ENCODE data around the gene SYNRG.
"Not testable (repeated sequence)": the region's sequence is repeated elsewhere in the genome, so short reads cannot be mapped to it uniquely, and the experiment has no call there.

SYNRG gene

GRCh38 chr17:37541880-37542660, 67.1 kb downstream of the SYNRG start:
- peak in 1 of 2 experiments; percentile 12 for DNase-seq

GRCh38 chr17:37538981-37539659, 70.1 kb downstream of the SYNRG start:
- DNase-seq, result no peak

DNA sequence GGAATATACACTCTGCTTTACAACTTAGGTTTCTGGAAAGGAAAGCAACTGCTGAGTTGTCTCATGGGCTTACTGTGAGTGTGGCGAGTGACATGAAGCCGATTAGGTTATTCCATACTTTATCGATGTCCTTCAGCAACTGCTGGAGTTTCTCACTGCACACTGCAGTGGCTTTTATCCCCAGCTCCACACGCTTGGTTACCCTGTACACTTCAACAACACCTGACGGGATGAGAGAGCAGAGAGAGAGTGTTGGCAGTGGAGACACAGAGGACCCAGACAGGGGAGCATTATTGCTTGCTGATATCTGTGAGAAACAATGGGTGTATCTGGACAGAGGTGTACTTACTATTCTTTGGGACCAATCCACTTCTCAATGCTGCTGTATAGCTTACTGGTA, 73.3 kb downstream of the SYNRG start:
- DNase-seq, result no peak

DNA sequence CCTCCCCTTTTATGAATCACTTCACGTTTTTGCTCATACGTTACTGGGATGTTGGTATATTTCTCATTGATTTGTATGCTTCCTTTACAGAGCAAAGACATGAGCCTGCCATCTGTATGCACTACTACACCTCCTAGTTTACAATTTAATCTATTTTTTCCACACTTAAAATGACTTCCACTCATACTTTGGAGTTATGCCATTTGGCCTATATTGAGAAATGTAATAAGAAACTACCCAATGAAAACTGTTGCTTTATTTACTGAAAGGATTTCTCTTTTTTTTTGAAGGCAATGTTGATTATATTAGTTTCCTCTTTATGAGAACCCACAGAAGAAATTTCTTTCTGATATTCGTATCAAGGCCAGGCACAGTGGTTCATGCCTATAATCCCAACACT, 76.5 kb downstream of the SYNRG start:
- no peak for DNase-seq

- DNase-seq, result no peak
Observed at GRCh38 chr17:37530420-37530819, 78.8 kb downstream of the SYNRG start.

- DNase-seq, result peak; percentile 58 to 74
Observed at GRCh38 chr17:37527249-37527851, 81.9 kb downstream of the SYNRG start.

DNA sequence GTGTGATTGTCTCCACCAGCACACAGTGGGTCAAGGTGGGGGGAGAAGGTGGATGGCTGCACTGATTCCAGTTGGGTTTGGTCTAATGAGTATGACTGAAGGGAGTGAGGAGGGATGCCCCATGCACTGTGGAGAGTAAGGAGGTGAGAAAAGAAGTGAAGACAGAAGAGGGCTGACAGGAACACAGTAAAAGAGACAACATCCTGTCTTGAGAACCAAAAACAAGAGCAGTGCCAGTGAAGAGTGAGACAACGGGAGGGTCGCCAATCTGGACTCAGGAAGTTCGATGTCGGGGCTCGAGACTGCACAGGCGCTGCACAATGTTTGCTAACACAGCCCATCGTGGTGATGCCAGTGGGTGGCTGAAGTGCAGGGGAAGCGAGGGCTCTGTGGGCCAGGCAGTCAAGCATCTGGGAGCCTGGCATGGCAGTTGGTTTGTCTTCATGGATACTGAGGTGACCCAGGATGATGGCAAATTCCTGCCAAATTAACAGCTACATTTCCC, 85.5 kb downstream of the SYNRG start:
- no peak for DNase-seq

- no peak for DNase-seq
Observed at GRCh38 chr17:37521821-37522220, 87.4 kb downstream of the SYNRG start.

DNA sequence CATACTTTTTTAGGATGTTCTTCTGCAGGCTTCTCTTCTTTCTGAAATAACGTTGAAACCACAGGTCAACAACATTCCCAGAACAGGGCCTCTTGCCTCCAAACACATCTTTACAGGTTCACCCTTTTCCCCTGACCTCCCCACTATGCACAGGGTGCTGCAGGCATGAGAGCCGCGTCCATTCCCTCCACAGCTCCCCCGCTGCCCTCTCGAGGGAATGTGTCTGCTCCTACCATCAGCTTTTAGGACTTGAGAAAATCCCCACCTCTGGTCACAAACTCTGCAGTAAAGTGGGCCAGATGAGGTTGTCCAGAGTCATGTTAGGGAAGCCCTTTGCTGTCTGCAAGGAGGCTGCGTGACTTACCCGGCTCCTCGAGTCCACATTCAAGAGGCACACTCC, 89.0 kb downstream of the SYNRG start:
- no peak for DNase-seq

- DNase-seq, result no peak
Observed at GRCh38 chr17:37519251-37519985, 89.8 kb downstream of the SYNRG start.

DNA sequence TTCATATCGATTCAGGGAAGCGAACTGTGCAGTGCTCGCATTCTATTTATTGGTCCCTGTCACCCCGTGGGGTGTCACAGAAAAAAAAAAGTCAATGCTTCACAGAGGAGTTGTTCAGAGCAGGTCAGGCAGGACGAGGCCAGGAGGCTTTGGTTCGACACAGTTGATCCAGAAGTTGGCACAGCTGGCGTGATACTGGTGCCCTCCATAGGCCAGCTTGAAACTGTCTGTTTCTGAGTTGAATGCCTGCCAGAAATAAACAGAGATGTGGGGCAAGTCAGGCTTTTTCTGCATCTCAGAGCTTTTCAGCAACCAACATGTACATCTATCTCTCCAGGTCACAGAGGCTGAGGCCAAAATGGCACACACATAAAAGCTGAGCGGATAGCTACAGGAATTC, 90.4 kb downstream of the SYNRG start:
- no peak for DNase-seq

- DNase-seq, result no peak
Observed at GRCh38 chr17:37517881-37518280, 91.3 kb downstream of the SYNRG start.

- DNase-seq, result no peak
Observed at GRCh38 chr17:37516127-37516571, 93.1 kb downstream of the SYNRG start.

- no peak for DNase-seq
Observed at GRCh38 chr17:37513711-37514110, 95.5 kb downstream of the SYNRG start.

DNA sequence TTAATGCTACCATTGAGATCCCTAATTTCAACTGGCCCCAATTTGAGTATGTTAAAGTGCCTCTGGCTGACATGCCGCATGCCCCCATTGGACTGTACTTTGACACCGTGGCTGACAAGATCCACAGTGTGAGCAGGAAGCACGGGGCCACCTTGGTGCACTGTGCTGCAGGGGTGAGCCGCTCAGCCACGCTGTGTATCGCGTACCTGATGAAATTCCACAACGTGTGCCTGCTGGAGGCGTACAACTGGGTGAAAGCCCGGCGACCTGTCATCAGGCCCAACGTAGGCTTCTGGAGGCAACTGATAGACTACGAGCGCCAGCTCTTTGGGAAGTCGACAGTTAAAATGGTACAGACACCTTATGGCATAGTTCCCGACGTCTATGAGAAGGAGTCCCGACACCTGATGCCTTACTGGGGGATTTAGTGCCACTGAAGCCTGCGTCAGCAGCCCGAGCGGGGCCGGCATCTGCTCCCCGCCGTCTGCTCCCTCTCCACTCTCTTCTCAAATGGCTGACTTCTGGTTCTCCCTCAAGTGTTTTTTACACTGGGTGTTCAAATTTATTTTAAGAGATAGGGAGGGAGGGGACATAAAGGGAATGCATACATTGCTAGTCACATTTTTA, 96.7 kb downstream of the SYNRG start:
- no peak for DNase-seq

DNA sequence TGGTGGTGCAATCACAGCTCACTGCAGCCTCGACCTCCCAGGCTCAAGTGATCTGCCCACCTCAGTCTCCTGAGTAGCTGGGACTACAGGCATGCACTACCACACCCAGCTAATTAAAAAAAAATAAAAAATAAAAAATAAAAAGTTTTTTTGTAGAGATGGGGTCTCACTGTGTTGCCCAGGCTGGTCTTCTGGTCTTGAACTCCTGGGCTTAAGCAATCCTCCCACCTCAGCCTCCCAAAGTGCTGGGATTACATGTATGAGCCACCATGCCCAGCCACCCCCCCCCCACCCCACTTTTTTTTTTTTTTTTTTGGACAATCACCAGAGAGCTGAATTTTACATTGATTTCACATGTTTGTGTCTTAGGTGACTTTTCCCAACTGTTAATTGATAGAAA, 97.6 kb downstream of the SYNRG start:
- DNase-seq, result not testable (repeated sequence)

DNA sequence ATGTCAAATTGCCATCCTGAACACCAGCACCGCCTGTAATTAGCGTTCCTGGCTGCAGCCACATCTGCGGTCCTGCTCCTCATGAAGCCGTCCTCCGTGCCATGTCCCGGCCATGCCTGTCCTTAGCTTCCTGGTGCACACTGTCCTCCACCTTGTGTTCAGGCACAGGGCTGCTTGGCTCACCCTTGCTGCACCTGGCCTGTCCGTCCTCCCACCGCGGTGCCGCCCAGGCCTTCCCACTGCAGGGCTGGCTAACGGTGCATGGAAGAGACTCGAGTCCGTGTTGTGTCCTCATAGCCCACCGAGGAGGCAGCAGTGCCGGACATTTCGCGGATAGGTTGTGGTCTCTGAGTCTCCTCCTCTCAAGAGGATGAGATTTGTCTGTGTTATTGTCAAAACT, 99.2 kb downstream of the SYNRG start:
- DNase-seq, result no peak

GRCh38 chr17:37507111-37507510, 102.1 kb downstream of the SYNRG start:
- no peak for DNase-seq

GRCh38 chr17:37506678-37507077, 102.5 kb downstream of the SYNRG start:
- peak; percentile 13 to 24 for DNase-seq

DNA sequence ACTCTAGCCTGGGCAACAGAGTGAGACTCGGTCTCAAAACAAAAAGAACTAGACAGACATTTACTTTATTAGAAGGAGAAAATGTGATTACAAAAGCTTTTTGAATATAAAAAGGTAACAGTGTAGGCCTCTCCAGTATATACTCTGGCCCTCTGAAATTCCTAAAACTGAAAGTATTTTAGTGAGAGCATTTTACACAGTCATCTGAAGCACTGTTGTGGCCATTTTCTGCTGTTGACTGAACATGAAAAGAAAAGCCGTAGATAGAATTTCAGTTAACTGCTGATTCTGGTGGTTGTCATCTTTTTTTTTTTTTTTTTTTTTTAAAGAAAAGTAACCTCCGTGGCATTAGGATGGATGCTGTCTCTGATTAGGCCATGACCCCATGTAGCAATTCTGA, 103.9 kb downstream of the SYNRG start:
- DNase-seq, result no peak

GRCh38 chr17:37503148-37503547, 106.1 kb downstream of the SYNRG start:
- DNase-seq, result no peak
